AG20443 (cell line): ENCODE results near the gene ZNF827.

Experiments
- DNase-seq: peaks from one replicate; pipeline ENCODE4 v3.0.0; 2012; ENCODE audit warnings: low spot score, mixed read lengths

ZNF827 gene

DNA sequence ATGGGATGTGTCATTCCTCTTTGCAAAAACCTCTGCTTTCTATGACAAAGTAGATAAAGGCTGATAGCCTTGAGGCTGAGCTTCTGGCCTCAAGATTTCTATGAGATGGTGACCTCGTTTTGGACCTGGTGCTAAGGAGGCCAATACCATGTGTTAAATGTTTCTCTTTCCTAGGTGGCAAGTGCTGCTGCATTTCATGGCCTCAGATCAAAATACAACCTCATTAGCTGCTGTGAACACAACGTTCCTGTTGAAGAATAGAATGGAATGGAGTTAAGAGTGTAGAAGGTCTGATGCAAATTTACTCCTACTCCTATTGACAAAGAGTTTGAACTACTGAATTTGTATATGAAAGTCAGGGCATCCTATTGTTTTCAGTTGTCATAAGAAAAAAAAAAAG, 146.6 kb downstream of the ZNF827 start:
- DNase-seq, result no peak

GRCh38 chr4:145788755-145789154, 149.9 kb downstream of the ZNF827 start:
- DNase-seq, result no peak

DNA sequence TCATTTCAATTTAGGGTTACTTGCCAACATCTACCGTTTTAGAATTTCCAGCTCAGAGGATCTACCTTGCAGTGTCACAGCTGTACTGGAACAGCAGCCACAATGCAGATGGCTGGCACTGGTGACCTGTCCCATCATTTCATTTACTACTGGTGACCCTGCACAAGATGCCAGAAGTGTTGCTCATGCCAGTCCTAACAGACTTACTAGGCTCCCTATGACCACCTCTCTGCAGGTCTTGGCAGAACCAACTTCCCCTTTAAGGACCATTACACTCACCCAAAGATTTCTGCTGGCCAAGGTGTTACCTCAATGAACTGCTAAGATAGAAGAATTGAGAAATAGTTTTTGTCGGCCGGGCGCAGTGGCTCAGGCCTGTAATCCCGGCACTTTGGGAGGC, 151.8 kb downstream of the ZNF827 start:
- DNase-seq, result no peak

GRCh38 chr4:145786261-145786660, 152.4 kb downstream of the ZNF827 start:
- no peak for DNase-seq

DNA sequence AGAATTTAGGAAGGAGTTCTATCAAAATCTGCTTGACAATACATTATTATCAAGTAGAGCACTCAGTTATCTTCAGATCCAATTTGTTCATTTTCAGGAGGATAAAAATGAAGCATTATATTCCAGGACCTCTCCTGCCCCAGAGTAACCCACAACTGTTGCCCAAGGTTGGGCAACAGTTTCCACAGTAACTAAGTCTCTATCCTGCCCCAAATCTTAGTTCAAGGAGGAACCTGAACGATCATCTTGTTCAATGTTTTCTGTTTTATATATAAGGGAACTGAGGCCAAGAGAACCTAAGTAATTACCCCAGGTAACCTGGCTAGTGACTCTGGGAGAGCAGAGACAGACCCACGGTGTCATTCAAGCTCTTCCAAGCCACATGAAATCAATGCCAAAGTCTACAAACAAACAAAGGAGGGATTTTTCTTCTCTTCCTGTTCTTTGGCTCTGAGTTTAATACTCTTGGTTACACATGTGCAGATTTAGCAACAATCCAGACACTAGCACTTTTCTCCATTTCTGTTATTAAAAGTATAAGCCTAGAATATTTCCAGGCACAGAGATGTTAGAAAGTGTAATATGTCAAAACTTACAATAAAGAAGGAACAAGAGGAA, 153.1 kb downstream of the ZNF827 start:
- peak; percentile 18 for DNase-seq

GRCh38 chr4:145784036-145784435, 154.6 kb downstream of the ZNF827 start:
- DNase-seq, result no peak

DNA sequence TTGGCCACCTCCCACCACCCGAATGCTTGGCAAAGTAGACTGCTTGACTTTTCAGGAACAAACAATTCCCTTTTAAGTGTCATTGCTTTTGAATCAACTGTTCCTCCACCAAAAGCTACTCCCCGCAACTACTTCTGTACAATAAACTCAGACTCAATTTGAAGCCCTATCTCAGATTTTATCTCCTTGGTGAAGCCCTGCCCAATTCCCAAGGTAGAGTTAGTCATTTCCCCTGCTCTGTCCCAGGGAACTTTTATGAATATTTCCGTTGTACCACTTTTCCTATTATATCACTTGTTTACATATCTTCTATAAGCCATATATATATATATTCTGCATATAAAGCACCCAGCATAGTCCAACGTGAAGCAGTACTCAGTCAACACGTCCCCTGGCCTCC, 155.9 kb downstream of the ZNF827 start:
- no peak for DNase-seq

GRCh38 chr4:145781351-145781750, 157.3 kb downstream of the ZNF827 start:
- DNase-seq, result no peak

- peak; percentile 22 for DNase-seq
These were observed 159.3 kb downstream of the ZNF827 start for GRCh38 chr4:145779319-145779801.

DNA sequence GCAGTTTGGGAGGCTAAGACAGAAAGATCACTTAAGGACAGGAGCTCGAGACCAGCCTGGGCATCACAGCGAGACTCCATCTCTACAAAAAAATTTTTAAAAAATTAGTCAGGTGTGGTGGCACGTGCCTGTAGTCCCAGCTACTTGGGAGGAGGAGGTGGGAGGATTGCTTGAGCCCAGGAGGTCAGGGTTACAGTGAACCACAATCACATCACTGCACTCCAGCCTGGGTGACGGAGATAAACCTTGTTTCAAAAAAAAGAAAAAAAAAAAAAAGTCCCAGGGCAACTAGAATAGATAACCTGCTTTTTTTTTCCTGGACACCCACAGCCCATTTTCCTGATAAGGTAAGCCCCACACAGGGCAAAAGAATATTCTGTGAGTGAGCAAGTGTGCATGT, 162.4 kb downstream of the ZNF827 start:
- no peak for DNase-seq

GRCh38 chr4:145775406-145775805, 163.2 kb downstream of the ZNF827 start:
- DNase-seq, result no peak

DNA sequence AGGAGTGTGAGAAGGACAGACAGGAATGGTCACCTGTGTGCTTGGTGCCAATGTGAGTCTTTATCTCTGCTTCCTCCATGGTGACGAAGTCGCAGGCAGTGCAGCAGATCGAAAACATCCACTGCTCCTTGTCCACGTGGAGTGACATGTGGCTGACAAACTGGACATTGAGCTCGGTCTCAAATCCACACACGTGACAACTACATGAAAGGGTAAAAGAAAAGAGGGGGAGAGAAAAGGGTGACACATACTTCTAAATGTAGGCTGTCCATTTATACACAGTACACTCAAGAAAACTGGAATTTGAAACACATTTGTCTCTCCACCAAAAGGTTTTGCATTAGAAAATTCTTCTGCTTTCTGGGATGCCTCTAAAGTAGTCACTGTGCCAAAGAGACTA, 164.2 kb downstream of the ZNF827 start:
- DNase-seq, result no peak

GRCh38 chr4:145773581-145774234, 164.9 kb downstream of the ZNF827 start:
- no peak for DNase-seq

DNA sequence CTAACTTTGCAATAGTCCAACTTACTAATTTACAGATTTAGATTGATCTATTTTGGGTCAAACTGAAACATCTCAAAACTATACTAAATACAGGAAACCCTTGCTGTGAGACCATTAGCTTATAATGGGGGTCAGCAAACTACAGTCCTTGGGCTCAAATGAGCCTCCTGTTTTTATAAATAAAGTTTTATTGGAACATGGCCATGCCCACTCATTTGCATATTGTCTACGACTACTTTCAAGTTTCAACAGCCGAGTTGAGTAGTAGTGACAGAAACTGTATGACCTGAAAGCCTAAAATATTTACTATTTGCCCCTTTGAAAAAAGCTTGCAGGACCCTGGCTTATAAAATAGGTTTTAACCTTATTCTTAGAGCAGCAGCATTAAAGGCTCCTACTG, 166.3 kb downstream of the ZNF827 start:
- no peak for DNase-seq

GRCh38 chr4:145770124-145770523, 168.5 kb downstream of the ZNF827 start:
- no peak for DNase-seq

DNA sequence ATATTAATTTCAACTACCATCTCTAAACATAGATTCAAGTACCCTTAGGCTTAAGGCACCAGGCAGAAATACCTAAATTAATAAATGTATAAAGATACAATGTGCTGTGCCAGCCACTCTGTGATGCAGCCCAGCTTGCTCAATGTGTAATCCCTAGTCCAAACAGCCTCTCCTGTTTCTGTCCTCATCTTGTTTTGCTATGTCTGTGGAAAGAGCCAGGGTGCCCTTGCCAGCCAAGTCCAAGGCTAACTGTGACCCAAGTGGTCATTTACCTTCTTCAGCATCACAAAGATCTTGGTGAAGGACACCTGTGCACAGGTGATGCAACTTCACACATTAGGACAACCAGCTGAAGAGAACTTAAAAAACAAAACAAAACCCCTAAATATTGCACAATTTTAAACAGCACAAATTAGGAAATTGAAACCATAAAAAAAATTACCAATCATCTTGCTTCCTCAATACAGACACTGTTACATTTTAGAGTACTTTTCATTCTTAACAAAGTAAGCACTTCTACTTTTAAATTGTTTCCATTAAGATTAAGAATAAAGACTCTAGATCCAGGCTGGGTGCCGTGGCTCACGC, 169.1 kb downstream of the ZNF827 start:
- DNase-seq, result no peak

DNA sequence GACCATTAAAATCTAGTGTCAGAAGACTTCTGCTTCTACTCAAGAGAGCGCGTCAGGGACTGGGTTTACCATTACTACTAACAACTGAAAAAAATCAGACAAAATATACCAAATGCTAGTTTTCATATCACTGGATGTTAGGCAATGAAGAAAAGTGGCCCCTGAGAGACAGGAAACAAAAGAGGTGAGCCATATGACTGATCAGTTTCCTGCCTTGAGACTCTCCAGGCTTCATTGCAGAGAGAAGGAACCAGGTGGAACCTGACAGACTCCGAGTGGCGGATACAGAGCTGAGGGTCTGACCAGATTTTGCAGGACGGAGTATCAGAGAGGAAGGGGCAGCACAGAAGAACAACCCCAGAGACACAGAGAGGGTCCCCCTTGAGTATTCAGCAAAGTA, 172.3 kb downstream of the ZNF827 start:
- no peak for DNase-seq

GRCh38 chr4:145763399-145763798, 175.2 kb downstream of the ZNF827 start:
- no peak for DNase-seq

DNA sequence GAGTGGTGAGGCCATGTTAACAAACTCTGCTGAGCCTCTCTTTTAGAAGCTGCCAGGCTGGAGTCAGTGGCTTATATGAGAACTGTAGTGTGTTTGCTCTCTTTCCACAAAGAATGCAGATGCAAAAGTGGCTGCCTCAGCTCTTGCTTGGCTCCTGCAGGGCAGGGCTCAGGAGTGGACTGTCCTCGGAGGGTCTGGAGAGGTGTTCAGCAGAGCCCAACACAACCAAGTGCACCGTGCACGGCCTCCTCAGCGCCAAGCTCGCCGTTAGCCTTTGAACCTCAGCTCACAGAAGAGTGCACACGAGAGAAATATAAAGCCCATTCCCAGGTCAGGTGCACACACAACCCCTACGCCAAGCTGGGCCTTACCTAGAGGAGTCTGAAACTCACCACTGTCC, 175.9 kb downstream of the ZNF827 start:
- no peak for DNase-seq

- DNase-seq, result no peak
These were observed 177.4 kb downstream of the ZNF827 start for GRCh38 chr4:145760961-145761929.

- no peak for DNase-seq
These were observed 178.4 kb downstream of the ZNF827 start for GRCh38 chr4:145760176-145760575.

DNA sequence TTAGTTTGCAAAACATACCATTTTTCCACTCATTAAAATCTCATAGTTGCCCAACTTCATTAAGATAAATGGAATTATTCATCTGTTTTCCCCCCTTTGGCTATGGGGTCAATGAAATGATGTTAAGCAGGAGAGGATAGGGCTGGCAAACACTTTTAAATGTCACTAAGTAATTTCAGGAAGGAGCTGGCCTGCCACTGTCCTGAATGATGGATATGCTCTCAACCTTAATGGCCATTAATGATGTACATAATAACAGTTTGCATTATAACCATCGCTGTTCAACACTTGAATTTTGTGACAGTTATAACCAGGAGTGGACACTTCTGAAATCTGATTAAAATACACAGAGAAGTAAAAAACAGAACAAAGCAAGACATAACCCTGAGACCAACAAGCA, 181.4 kb downstream of the ZNF827 start:
- no peak for DNase-seq
